HepG2 (cell line): ENCODE measurements around the gene CYSTM1. TPM values are rescaled to one million over a fixed set of nuclear protein-coding genes. Genes with fewer than 3 reads are reported as not detected.

Source experiments
- ATAC-seq: fragments of 200-7000 bp; cut with Tn5 transposase; 3 replicates; pipeline ENCODE4 v1.9.1; 2020; ENCODE audit warnings: mild to moderate bottlenecking, moderate library complexity
- BruUV-seq: library from RNA; stranded (reverse); fragments of 400-500 nt; replicated peaks from 2 replicates; lab custom pipeline; 2021; lab: Mats Ljungman, UMichigan
- CTCF ChIA-PET: fragments of 300-600 bp; formaldehyde crosslinking; extraction: SDS; loops from one replicate; lab custom pipeline; 2021; ENCODE audit warnings: low total read pairs, inconsistent platforms, low intra/inter-chr PET ratio; lab: Yijun Ruan, JAX
- POLR2A ChIA-PET: fragments of 350-600 bp; sonication (Branson Sonifier 250); formaldehyde crosslinking; loops from one replicate; lab custom pipeline; 2020; ENCODE audit warnings: antibody characterized with exemption, inconsistent platforms; lab: Yijun Ruan, JAX
- DNase-seq: peaks from one replicate; pipeline ENCODE4 v3.0.0-alpha.2; 2015; ENCODE audit warnings: low spot score
- FAIRE-seq: peaks from 3 replicates; lab custom pipeline; 2011; peaks lifted over from hg19 to GRCh38; lab: Jason Lieb, UNC
- H2AFZ ChIP-seq: one replicate; pipeline ENCODE4 v1.6.1; 2011; ENCODE audit warnings: low read length, inconsistent platforms
- H3K27ac ChIP-seq: fragments of 300-600 bp; 3 replicates; pipeline ENCODE4 v1.8.0; 2011; ENCODE audit warnings: mixed run types, mild to moderate bottlenecking, mixed read lengths, low read length, inconsistent platforms; ENCODE audit not compliant: insufficient read depth; ENCODE audit errors: extremely low read length
- H3K27me3 ChIP-seq, 2 experiments: fragments of 200-600 bp in 1 of 2; 2 replicates in 1 of 2; 3 replicates in 1 of 2; pipeline versions ENCODE4 v1.6.0 to v1.8.0; 2011; ENCODE audit warnings: low read length in 2 of 2, mild to moderate bottlenecking in 2 of 2, moderate library complexity in 2 of 2, inconsistent platforms in 1 of 2; ENCODE audit not compliant: insufficient read depth in 2 of 2, control insufficient read depth in 1 of 2
- H3K36me3 ChIP-seq, 2 experiments: fragments of 200-600 bp in 1 of 2; replicated peaks in 1 of 2; 2 replicates in 1 of 2; 3 replicates in 1 of 2; pipeline versions ENCODE4 v1.5.1 to v1.8.0; 2011; ENCODE audit warnings: low read length in 2 of 2, inconsistent platforms in 1 of 2; ENCODE audit not compliant: insufficient read depth in 2 of 2, control insufficient read depth in 1 of 2
- H3K4me1 ChIP-seq: 2 replicates; pipeline ENCODE4 v1.5.1; 2012; ENCODE audit warnings: low read length, inconsistent platforms; ENCODE audit not compliant: insufficient read depth
- H3K4me2 ChIP-seq: 2 replicates; pipeline ENCODE4 v1.6.0; 2011; ENCODE audit warnings: low read depth, low read length, inconsistent platforms
- H3K4me3 ChIP-seq, 3 experiments: fragments of 200-600 bp in 1 of 3; sonication (generic), shearing (Covaris generic) in 1 of 3; replicated peaks in 1 of 3; 2 replicates each; pipeline ENCODE4 v1.5.1; 2011 to 2016; ENCODE audit warnings: low read length in 3 of 3, inconsistent platforms in 2 of 3, low read depth in 2 of 3, mild to moderate bottlenecking in 2 of 3, control low read depth in 1 of 3, mixed read lengths in 1 of 3; ENCODE audit not compliant: insufficient read depth in 1 of 3
- H3K79me2 ChIP-seq: one replicate; pipeline ENCODE4 v1.6.1; 2011; ENCODE audit warnings: low read length, inconsistent platforms; ENCODE audit not compliant: insufficient read depth
- H3K9ac ChIP-seq: 2 replicates; pipeline ENCODE4 v1.6.0; 2011; ENCODE audit warnings: mild to moderate bottlenecking, low read depth, low read length, inconsistent platforms; ENCODE audit not compliant: insufficient read depth
- H3K9me3 ChIP-seq: 2 replicates; pipeline ENCODE4 v1.5.1; 2012; ENCODE audit warnings: mild to moderate bottlenecking, low read length
- H4K20me1 ChIP-seq: 2 replicates; pipeline ENCODE4 v1.6.0; 2011; ENCODE audit warnings: inconsistent platforms, mild to moderate bottlenecking, low read length, moderate library complexity; ENCODE audit not compliant: insufficient read depth
- ARID4A ChIP-seq: sonication (generic); formaldehyde crosslinking; IDR thresholded peaks from 2 replicates; pipeline ENCODE4 v1.5.0; 2020; ENCODE audit warnings: mild to moderate bottlenecking, missing genetic modification reagents, borderline replicate concordance
- CTCF ChIP-seq: sonication (generic); formaldehyde crosslinking; IDR thresholded peaks from 2 replicates; pipeline ENCODE4 v1.5.0; 2020; ENCODE audit warnings: mild to moderate bottlenecking, missing genetic modification reagents, moderate library complexity
- MAFF ChIP-seq: IDR thresholded peaks from 2 replicates; pipeline ENCODE4 v1.6.1; 2011; ENCODE audit warnings: low read depth, low read length, improper control_type of control experiment
- RAD51 ChIP-seq: fragments of 450-650 bp; IDR thresholded peaks from 2 replicates; pipeline ENCODE4 v1.6.1; 2016; ENCODE audit warnings: borderline replicate concordance
- RARG ChIP-seq: sonication (generic); formaldehyde crosslinking; IDR thresholded peaks from 2 replicates; pipeline ENCODE4 v1.4.0; 2020; ENCODE audit warnings: low read depth, mild to moderate bottlenecking, missing genetic modification reagents
- REST ChIP-seq, 2 experiments: IDR thresholded peaks; 2 replicates each; pipeline ENCODE4 v1.6.1; 2011 to 2012; ENCODE audit warnings: low read length in 2 of 2, borderline replicate concordance in 1 of 2, low read depth in 1 of 2, mild to moderate bottlenecking in 1 of 2, moderate library complexity in 1 of 2
- STAG1 ChIP-seq: sonication (generic); formaldehyde crosslinking; IDR thresholded peaks from 2 replicates; pipeline ENCODE4 v1.4.0; 2020; ENCODE audit warnings: missing genetic modification reagents
- ZBTB8A ChIP-seq: sonication (generic); formaldehyde crosslinking; IDR thresholded peaks from 2 replicates; pipeline ENCODE4 v1.4.0; 2020; ENCODE audit warnings: mild to moderate bottlenecking, low read depth, missing genetic modification reagents, borderline replicate concordance
- WGBS: methylation state at CpG from one replicate; pipeline ENCODE4 v1.1.6; 2017; ENCODE audit warnings: low lambda C conversion rate; 5-methylcytosine and 5-hydroxymethylcytosine counted together
- in situ Hi-C: cut with HindIII; loops from 2 replicates; pipeline ENCODE4 v1.10.0; 2017; ENCODE audit warnings: low pct_unique_long_range_greater_than_20kb; ENCODE audit not compliant: extremely low pct_ligation_motif_present
- intact Hi-C: fragments of 100-400 bp; cut with micrococcal nuclease; formaldehyde crosslinking; loops from one replicate; pipeline ENCODE4 v1.10.0; 2022; ENCODE audit not compliant: unreplicated experiment
- polyA plus RNA-seq, 8 experiments: library from polyadenylated mRNA; depleted of rRNA in 3 of 8; stranded (reverse) in 7 of 8; unstranded in 1 of 8; fragments of >200 nt; fragmentation: Illumina TruSeq in 4 of 8; extraction: Trizol in 4 of 8; gene quantifications; 2 replicates each; pipeline versions ENCODE4 v1.2.1 to v1.2.3, GENCODE V29; 2011 to 2016; ENCODE audit warnings: low read depth in 4 of 8, missing spikeins in 1 of 8, mixed read lengths in 1 of 8; ENCODE audit not compliant: insufficient read depth in 1 of 8
- total RNA-seq, 5 experiments: library from RNA; depleted of rRNA; stranded (reverse); fragments of >200 nt; fragmentation: Illumina TruSeq; extraction: Trizol; gene quantifications; 2 replicates each; pipeline ENCODE4 v1.2.3, GENCODE V29; 2016; ENCODE audit warnings: low read depth in 1 of 5

CYSTM1 gene
- total and polyA plus RNA-seq, 2 of the 13 experiments (the other 11 are each of a cell fraction or from before 2014, with no cell fraction given) = 40.0 to 73.4 TPM

GRCh38 chr5:140168371-140168770, 6.6 kb upstream of the CYSTM1 start:
- CTCF ChIA-PET = no interaction called here
- H4K20me1 ChIP-seq = no peaks in the 10 kb centered on the region
- no TSS peak for BruUV-seq
- intact Hi-C loops = no loop called here
- no peak for ATAC-seq
- no peak overlapping the region for H3K27ac ChIP-seq
- H3K4me1 ChIP-seq = peaks cover 36% of the 10 kb centered on the region
- DNase-seq = no peak
- in situ Hi-C loops = no loop called here
- H3K27me3 ChIP-seq = no peaks in the 10 kb centered on the region
- no peak overlapping the region for H3K4me2 ChIP-seq
- no peak for TF ChIP-seq REST (IDR thresholded peaks at IDR 0.05; ENCODE audit: borderline replicate concordance in 1 of 2, low read depth in 1 of 2, low read length in 2 of 2)
- TF ChIP-seq, all 625 proteins: peak for 0
- Histone ChIP-seq H3K4me3 (no peak overlapping the region), H3K9me3 (no peaks in the 10 kb centered on the region), H3K79me2 (no peaks in the 10 kb centered on the region), H3K9ac (no peak overlapping the region), H2AFZ (no peak overlapping the region), H3K36me3 (no peaks in the 10 kb centered on the region)
- FAIRE-seq = no peak
- WGBS = 100% methylated on average over 2 of the region's 2 CpGs
- POLR2A ChIA-PET = no interaction called here

GRCh38 chr5:140169410-140169809, 5.6 kb upstream of the CYSTM1 start:
- DNase-seq (no peak), FAIRE-seq (no peak), ATAC-seq (peak; percentile 51; the same call in 2 of the 3 replicates)
- intact Hi-C loops = no loop called here
- Histone ChIP-seq H3K4me2 (no peak overlapping the region), H3K9ac (no peak overlapping the region), H3K79me2 (no peaks in the 10 kb centered on the region), H3K27ac (no peak overlapping the region), H3K36me3 (no peaks in the 10 kb centered on the region), H3K27me3 (no peaks in the 10 kb centered on the region), H3K4me1 (peaks cover 47% of the 10 kb centered on the region), H4K20me1 (no peaks in the 10 kb centered on the region), H2AFZ (no peak overlapping the region), H3K4me3 (no peak overlapping the region), H3K9me3 (no peaks in the 10 kb centered on the region)
- BruUV-seq = no TSS peak
- POLR2A ChIA-PET = interaction anchor here (0.7 kb wide), 1 partner anchor 12 kb away, joined by 4 read pairs; no protein-coding TSS in a partner anchor
- CTCF ChIA-PET = no interaction called here
- 100% methylated on average over 1 of the region's 1 CpG for WGBS
- in situ Hi-C loops = no loop called here
- TF ChIP-seq MAFF (0 out of 2 replicates have a peak, but pooled peaks have one; percentile 43), ZBTB8A (CRISPR knock-in tag) (no peak), CTCF (CRISPR knock-in tag) (peak; percentile 50), ARID4A (CRISPR knock-in tag) (no peak), RAD51 (no peak), STAG1 (CRISPR knock-in tag) (peak; percentile 48), RARG (CRISPR knock-in tag) (no peak)
